Mammary epithelial cell (primary cell): ENCODE measurements around the gene CEP290.

Experiments
- CTCF ChIP-seq, 2 donors: IDR thresholded peaks in 1 of 2; conservative IDR thresholded peaks in 1 of 2; 2 replicates each; pipeline ENCODE4 v1.5.1; 2011 to 2012; ENCODE audit warnings: inconsistent platforms in 2 of 2, low read length in 2 of 2, mild to moderate bottlenecking in 2 of 2, control low read depth in 1 of 2, low read depth in 1 of 2; ENCODE audit not compliant: insufficient read depth in 1 of 2; ENCODE audit errors: extremely low read depth in 1 of 2
- EZH2 ChIP-seq: IDR thresholded peaks from 2 replicates; pipeline ENCODE4 v1.6.1; 2012; ENCODE audit warnings: low read length, inconsistent platforms, borderline replicate concordance

DNA sequence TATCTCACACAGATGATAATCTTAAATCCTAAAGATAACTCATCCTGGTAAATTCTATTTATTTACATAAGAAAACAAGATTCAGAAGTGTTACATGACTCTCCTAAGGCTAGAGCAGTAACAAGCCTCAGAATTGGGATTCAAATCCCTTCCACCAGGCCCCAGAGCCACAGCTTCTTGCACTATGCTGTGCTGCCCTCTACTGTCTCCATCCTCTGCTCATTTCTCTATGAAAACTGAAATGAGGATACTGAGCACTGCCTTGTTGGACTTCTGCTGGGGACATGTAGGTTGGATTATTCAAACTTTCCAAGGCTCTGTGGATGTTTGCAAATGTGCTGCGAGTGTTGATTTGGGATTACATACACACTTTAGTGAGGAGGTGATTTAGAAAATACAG, 89.2 kb downstream of the CEP290 start:
- TF ChIP-seq CTCF (conservative IDR thresholded peaks at IDR 0.05 in 1 of 2, IDR thresholded peaks at IDR 0.05 in 1 of 2; ENCODE audit: extremely low read depth in 1 of 2, insufficient read depth in 1 of 2, low read depth in 1 of 2, low read length in 2 of 2) = peak; percentile 30 to 70
- TF ChIP-seq EZH2 = no peak
